ENCODE data around the gene VIM. TPM values are rescaled to one million over a fixed set of nuclear protein-coding genes. Genes with fewer than 3 reads are reported as not detected.
"Not testable (repeated sequence)": the region's sequence is repeated elsewhere in the genome, so short reads cannot be mapped to it uniquely, and the experiment has no call there.

VIM gene
- total RNA-seq, 1 donor from 2014 or later, result 3,295 TPM

- no peak for DNase-seq (ENCODE audit: low spot score)
Measured at GRCh38 chr10:17256051-17256450, 28.0 kb downstream of the VIM start.

DNA sequence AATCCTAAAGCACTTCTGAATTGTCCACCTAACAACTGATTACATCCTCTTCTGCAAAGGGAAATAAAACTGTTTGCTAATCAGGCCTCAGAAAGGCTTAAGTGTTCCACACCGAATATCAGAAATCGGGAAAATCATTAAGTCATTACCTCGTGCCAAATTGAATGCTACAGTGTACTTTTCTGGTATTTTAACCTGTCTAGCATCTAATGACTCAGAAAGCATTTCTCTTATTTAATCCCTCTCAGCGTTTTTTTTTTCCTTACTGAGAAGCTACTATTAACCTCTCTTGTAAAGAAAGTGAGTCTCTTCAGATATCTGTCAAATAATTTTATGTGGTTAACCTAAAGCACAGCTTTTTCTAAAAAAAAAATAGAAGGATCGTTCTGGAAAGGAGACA lies 28.6 kb downstream of the VIM start:
- no peak for DNase-seq (ENCODE audit: low spot score)

DNA sequence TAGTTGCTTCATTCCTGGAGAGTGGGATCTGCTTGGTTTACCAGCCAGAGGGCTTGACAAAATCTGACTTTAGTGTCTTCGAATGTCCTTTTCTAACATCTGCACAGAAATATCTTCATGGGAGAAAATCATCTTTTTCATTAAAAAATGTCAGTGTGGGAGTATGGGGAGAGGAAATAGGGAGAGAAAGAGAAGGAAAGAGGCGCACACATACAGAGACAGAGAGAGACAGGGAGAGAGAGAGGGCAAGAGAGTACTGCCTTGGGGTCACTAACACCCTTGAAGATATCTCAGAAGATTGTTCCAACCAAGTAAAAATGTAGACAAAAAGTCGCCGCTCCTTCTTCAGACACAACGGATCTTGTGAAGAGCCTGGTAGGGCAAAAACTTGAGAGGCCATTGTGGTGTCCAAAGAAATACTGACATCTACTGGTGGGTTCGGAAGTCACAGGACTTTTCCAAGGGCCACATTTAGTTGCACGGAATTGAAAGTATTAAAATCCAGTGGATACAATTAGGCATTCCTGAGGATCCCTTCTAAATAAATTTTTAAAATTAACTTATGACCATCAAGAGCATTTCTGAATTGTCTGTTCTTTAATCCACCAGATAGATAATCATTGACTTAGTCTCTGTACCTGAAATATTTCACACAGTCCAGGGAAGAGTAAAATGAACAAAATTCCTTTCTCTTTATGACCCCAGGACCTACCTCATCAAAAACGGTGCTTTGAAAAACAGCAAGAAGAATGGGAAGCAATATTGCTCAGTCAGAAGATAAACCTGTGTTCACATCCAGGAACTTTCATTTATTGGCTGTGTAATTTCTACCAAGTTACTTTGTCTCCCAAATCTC lies 29.7 kb downstream of the VIM start:
- peak; percentile 82 for DNase-seq (ENCODE audit: low spot score)

- DNase-seq (ENCODE audit: low spot score), result no peak
Measured at GRCh38 chr10:17262502-17262901, 34.5 kb downstream of the VIM start.

DNA sequence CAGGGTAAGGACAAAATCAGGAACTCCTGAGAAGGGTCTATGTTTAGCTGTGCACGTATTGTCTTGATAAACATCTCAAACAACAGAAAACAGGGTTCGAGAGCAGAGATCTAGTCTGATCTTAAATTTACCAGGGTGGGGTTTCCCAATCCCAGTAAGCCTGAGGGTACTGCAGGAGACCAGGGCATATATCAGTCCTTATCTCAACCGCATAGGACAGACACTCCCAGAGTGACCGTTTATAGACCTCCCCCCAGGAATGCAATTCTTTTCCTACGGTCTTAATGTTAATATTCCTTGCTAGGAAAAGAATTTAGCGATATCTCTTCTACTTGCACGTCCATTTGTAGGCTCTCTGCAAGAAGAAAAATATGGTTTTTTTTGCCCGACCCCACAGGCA lies 35.5 kb downstream of the VIM start:
- no peak for DNase-seq (ENCODE audit: low spot score)

DNA sequence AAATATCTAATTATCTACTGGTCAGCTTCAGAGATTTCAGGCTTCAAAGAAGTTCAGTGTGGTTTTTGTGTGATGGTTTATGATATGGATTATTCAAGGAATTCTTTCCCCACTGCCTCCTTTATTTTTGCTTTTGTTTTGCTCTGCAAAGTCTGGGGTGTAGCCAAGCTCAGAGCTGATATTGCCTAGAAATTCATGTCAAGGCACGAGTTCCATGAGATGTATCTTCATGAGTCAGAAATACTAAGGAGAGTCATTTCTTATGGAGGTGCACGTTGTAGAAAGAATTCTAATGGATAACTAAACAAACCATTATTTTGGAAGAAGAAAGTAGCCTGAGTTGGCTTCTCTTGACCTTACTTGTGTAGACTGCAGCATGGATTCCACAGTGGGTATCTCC lies 37.4 kb downstream of the VIM start:
- no peak for DNase-seq (ENCODE audit: low spot score)

DNA sequence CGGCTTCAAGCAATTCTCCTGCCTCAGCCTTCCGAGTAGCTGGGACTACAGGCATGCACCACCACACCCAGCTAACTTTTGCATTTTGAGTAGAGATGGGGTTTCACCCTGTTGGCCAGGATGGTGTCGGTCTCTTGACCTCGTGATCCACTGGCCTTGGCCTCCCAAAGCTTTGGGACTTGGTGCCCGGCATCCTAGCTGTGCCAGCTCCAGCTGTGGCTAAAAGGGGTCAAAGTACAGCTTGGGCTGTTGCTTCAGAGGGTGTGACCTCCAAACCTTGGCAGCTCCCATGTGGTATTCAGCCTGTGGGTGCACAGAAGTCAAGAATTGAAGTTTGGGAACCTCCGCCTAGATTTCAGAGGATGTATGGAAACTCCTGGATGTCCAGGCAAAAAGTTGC lies 38.5 kb downstream of the VIM start:
- not testable (repeated sequence) for DNase-seq (ENCODE audit: low spot score)

DNA sequence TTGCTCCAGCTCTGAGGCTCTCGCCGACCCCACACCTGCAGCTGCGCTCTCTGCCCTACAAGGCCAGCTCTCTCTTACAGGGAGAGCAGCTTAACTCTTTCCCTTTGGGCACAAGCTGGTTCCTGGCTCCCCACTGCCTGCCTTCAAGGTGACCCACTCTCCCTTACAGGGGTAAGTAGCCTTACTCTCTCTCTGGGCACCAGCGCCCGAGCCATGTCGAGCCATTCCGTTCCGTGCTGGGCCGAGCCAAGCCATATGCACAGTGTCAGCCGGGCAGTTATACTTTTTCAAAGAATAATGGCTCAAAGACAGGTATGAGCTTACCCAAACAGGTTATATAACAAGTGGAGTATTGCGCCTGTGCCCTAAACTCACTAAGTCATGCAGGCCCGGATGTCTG lies 44.6 kb downstream of the VIM start:
- no peak for DNase-seq (ENCODE audit: low spot score)

DNA sequence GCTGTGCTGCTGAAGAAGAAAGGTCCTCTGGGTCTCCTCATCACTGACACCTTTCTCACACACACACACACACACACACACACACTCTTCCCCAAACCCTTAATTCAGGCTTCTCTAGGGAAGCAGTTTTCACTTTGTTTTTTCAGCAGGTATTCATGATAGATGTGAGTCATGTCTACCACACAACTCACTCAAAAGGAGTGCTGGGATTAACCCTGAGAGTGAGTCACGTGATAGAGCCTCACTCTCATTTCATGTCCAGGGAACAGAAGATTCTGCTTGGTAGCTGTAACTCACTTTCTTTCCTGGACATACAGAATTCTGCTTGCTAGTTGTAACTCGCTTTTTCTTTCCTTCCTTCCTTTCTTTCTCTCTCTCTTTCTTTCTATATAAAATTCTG lies 45.4 kb downstream of the VIM start:
- peak; percentile 7 for DNase-seq (ENCODE audit: low spot score)

DNA sequence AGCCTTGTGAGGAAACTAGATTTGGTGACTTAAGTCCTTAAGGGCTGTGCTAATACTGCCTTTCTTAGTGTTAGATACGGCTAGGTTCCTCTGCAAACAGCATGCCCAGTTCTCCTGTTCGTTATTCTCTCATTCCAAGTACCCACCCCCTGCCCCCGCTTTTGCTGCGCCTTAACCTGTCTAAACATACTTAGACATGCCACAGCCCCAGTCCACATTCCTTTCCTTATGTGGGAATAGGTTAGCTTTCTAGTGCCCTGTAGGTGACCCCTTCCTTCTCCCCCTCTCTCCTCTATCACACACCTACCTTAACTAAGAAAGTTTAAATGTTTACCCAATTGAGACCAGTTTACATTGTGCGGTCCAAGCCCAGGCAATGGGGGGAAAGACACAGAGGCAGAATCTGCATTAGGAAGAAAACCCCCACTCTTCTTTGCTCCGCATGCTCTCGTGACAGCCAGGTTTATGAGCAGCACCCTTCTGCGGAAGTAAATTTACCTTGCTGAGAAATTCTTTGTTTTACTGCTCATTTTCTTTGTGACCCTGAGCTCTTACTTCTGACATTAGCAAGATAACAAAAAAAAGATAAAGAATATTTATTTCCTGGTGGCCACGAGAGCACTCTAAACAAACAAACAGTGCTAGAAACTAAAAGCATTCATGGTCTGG lies 48.8 kb downstream of the VIM start:
- no peak for DNase-seq (ENCODE audit: low spot score)

GRCh38 chr10:17278607-17279240 lies 50.7 kb downstream of the VIM start:
- DNase-seq (ENCODE audit: low spot score), result no peak

GRCh38 chr10:17282311-17282710 lies 54.3 kb downstream of the VIM start:
- no peak for DNase-seq (ENCODE audit: low spot score)

DNA sequence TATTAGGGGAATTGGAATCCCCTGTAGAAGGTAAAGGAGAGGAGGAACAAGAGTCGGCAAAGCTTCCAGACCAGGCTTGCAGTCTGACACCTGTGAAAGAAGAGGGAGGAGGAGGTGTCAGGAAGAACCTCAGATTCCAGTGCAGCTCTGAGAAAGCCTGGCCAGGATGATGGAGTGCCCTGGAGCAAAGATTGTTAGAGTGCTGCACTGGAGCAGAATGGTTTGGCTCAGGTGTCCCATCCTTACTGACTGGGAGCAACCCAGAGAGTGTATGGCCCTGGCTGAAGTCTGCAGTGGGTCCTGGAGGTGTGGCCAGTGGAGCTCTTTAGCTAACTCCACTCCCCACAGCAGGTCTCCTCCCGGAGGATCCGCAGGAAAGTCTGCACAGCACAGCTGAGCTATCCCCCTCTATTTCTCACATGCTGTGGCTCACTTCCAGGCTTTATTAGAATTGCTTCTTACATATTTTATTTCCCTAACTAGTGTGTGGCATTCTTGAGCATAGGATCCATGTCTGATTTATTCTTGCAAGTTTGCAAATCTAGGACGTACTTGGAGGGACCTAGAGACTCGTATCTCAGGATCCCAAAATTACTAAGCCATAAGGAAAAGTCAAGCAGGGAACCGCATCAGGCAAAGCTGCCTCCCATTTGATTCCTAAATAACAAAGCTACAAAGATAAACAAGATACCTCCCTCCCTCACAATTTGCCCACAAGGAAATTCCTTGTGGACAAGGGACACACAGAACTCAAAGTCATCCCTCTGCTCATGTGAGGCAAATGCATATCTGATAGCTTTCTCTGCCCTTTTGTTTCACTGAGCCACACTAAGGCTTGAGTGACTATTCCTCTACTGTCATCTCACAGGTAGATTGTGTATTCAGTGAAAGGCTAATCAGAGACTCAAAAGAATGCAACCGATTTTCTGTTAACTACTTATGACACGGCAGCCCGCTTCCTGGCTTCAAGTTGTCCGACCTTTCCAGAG lies 58.8 kb downstream of the VIM start:
- no peak for DNase-seq (ENCODE audit: low spot score)

Other genes starting within 250 kb of the VIM start
- gene CUBN, start 98.4 kb upstream of the VIM start, total RNA-seq (ENCODE audit: insufficient read depth, low replicate concordance), result 1.4 TPM
- gene TRDMT1, start 26.6 kb upstream of the VIM start, total RNA-seq (ENCODE audit: insufficient read depth, low replicate concordance), result 29.9 TPM
- gene ST8SIA6, start 226.4 kb downstream of the VIM start, total RNA-seq (ENCODE audit: insufficient read depth, low replicate concordance), result 4.3 TPM

Data from umbilical cord (tissue), 2 donors.